HG03460 (cell line): Measurements from ENCODE around the gene FRMD3.

ENCODE experiments used
- ATAC-seq: cut with Tn5 transposase; IDR thresholded peaks from one replicate; pipeline ENCODE4 v1.9.1; 2021; ENCODE audit not compliant: unreplicated experiment

Gene FRMD3

DNA sequence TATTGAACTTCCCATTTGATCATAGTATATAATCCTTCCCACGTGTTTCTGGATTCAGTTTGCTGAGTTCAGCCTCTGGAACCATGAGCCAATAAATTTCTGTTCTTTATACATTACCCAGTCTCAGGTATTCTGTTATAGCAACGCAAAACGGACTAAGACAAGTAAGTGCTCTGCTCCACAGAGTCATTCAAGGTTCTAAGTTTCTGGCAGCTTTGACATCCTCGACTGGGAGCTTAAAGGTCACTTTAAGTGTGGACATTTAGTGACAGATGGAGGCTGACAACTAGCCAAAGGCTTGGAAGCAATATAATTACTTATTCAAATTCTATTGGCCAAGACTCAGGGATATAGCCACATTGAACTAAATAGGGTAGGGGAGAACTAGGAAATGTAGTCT is 297.5 kb downstream of the FRMD3 start:
- ATAC-seq: no peak

DNA sequence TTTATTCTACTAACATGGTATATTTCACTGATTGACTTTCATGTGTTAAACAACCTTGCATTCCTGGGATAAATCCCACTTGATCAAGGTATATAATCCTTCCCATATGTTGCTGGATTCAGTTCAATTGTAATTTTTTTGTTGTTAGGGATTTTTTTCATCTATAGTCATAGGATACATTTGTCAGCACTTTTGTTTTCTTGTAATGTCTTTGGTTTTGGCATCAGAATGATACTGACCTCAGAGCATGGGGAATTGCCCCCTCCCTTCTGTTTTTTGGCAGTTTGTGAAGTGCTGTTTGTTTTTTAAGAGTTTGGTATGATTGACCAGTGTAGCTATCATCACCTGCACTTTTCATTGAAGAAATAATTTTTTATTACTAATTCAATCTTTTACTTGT is 298.5 kb downstream of the FRMD3 start:
- no peak for ATAC-seq

DNA sequence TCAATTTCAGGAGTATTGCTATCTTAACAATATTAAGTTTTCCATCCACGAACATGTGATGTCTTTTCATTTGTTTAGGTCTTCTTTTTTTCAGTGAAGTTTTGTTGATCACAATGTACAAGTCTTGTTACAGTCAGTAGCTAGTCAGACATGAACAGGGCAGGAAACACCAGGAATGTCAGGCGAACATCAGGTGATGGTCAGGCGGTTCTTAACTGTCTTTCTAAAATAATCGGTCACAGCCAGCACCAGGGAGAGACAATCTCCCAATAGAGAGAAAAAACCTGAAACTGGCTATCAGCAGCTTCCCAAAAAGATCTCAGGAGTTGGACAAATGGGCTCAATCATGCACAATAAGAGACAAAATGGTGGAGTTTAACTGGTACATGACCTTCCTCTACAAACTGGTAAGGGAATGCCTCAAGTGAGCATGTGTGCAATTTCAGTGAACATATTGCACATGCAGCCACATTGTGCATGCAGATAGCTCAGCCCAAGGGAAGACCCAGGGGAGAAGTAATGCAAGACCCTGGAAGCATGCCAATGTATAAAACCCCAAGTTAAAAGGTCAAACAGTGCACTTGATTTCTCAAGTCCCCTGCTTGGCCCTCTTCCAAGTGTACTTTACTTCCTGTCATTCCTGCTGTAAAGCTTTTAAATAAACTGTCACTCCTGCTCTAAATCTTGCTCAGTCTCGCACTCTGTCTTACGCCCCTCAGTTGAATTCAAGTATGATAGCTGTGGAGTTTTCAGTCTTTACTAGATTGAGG is 299.1 kb downstream of the FRMD3 start:
- ATAC-seq: no peak

DNA sequence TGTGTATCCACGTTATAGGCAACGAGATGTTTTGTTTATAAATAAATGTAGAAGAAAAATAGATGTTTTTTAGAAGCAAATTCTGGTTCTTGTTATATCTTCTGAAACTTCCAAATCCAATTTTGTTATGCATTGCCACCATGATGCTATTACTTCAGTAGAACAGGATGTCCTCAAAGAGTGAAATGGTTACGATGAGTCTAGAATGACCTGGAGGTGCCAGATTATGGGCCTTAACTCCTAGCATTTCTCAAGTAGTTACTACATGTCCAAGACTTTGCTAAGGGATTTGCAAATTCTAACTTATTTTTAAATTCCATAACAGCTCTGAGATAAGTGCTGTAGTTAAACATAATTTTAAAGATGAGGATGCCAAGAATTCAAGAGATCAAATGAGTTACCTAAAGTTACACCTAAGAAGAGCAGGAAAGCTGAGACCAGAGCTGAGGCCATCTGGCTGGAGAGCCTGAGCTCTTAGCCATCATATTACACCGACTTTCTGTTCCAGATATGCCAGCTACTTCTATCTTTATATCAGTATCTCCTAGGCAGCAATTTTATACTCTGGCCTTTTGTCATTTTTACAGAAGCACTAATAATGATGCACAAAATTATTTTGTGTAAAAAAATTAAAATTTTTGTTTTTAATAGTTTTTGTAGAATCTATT is 302.0 kb downstream of the FRMD3 start:
- ATAC-seq: no peak

DNA sequence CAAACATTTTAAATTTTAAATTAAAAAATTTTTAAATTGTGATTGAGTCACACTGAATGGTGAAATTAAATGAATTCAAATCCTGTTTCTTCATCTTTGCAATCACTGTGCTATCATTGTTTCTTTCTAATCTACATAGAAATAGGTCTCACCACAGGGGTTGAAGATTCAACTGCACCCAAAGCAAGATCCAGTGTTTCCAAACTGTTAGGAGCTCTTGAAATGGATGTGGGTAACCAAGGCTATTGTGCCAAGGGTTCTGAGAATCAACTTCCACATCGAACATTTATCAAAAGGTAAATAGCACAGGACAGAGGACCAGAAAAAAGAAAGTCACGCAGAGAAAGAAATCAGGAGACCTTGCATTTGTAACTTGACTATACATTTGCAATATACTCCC is 302.7 kb downstream of the FRMD3 start:
- ATAC-seq: no peak

DNA sequence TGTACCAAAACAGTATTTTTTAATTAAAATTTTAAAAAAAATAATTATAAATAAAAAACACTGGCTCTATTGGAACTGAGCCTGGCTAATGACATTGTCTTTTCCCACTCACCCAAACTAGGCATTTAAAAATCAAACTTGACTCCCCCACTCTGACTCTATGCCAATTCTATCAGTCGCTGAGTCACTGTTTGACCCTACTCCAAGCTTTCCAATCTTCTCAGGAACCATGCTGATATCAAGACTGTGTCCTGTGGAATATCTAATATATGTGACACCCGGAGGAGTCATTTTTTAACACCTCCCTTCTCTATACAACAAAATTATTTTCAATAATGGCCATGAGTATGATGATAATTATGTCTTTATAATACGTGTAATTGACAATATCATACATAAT is 303.7 kb downstream of the FRMD3 start:
- ATAC-seq: no peak

DNA sequence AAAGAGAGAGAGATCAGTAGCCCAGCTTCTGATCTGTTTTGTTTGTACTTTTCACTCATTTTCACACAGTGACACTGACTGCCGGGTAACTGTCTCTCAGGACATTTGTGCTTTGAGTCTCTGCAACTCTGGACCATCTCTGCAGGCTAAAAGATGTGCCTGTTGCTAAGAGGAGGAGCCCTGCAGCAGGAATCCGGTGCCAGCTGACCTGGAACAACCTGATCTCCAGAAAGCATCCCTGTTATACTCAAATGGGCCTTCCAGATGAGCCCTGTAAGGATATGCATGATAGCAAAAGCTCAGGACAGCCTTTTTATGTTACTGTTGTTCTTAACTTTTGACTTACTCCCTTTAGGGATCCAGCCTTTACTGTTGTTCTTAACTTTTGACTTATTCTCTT is 304.6 kb downstream of the FRMD3 start:
- no peak for ATAC-seq

DNA sequence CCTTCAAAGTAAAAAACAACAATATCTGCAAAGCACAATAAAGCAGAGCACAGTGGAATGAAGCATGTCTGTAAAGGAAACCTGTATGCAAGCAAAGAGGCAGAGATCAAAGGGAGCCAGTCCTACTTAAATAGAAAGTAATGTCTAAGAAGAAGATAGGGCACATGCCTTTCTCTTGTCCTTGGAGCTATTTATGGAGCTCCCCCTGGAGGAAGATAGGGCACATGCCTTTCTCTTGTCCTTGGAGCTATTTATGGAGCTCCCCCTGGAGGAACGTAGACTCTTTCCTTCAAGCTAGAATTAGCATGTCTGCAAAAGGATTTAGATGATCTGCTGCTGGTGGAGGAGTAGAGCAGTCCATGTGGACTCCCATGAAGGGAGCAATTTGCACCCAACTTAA is 307.2 kb downstream of the FRMD3 start:
- ATAC-seq: no peak

DNA sequence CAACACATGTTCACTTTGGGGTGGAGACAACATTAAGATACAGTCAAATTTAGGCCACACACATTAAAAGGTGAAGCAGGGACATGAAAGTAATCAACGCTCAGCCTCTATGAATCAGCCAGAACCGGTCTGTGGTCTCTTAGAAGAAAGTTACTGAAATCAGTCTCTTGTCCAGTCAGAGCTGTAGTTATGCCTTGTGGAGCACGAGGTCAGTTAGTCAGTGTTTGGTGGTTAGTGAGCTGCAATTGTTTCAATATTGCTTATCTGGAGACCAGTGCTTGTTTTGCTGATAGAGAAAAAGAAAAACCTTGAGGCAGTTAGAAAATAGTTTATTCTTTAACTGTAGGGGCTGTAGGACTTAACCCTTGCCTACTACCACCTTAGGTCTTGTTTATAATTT is 317.5 kb downstream of the FRMD3 start:
- peak; percentile 86 for ATAC-seq

DNA sequence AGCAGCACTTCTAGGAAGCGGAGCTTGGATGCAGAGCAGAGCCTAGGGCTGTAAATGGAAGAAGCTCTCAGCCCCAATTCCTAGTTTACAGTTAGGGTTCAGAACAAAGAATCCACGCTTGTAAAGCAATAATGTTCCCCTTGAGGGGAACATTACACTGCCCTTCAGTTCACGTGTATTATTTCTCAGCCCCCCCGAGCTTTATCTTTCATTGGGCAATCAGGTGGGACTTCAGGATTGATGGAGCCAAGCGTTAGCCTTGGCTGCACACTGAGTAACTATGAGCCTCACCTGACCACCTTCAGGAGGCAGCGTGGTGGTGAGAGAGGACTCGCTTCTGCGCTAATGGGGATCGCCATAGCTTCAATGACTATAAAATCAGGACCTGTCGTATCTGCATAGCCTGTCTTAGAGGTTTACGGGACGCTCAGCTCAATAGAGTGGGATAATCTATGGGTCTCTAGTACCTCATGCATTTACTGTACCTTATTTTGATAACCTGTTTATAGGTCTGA is 318.2 kb downstream of the FRMD3 start:
- ATAC-seq: no peak

DNA sequence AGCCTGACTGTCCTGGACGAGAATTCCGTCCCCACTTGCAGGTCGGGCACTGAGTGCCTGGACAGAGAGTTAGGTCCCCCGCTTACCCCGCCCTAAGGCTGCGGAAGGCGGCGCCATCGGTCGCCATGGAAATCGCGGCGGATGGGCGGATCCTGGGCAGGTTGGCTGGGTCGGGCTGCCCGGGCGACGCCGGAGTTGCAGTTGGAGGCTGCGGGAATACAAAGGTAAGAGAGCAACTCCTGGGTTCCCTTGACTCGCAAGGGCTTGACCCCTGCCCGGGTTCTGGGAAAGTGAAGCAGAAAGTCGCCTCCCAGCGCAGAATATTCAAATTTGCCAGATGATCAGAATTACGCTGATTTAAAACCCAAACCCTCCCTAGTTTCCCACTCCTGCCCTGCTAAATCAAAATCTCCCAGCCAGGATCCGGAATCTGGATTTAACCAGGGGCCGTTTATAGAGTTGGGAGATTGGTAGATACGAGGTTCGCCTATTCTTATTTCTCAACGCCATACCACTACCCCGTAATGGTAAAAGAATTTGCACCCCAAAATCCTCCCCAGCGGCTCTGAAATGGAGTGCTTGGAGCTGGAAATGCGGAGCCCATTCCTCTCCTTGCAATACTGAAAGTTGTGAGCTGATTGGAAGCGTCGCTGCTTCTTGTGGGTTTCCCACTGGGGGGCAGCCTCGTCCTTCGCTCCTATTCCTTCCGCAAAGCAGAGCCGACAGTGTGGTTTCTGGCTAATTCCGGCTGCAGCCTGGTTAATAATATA is 318.9 kb downstream of the FRMD3 start:
- ATAC-seq: peak; percentile 51

DNA sequence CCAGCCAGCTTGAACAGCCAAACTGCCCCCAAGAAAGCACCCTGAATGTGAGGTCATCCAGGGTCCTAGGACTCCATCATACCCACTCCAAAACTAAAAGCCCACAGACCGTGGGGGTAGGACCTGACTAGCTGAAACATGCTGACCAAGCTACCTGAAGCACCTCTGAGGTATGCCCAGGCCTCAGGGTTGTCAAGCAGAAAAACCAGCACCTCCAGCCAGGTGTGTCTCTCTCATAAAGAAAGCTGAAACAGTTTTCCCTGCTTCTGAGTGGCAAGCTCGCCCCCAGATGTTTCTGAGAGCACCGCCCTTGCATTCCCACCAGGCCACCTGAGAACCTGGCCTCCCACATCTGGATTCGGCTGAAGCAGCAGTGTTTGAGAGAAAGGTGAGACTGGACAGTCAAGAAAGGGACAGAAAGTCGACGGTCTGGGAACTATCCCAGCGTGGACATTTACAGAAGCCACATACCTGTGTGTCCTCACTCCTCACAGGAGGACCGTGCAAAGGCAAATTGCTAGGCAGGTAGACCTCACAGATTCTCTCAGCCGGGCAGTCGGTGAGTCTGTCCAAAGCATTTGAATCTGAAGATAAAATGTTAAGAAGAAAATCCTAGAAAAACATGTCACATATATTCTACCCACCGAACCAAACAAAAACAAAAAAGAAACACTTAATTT is 319.6 kb downstream of the FRMD3 start:
- ATAC-seq: no peak

DNA sequence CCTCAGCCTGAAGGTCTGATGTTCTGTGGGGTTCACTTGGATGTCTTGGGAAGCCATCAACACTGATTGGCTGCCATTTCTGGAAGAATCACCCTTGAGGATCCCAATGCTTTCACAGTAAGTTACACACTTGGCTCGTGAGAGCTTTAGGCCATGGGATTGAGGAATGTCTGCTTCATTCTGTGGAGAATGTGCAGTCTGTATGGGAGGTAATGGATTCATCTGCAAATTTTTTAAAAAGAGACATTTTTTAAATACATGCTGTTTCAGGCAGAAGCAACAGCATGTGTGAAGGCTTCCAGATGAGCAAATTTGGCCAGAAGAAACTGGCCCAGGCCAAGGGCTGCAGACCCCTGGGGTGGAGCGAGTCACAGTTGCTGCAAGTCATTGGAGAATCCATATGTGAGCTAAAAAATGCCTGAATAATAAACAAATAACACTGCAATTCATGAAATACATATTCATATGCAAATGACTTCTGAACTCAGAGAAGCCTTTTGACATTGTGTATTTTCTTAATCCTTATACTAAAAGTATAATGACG is 328.9 kb downstream of the FRMD3 start:
- ATAC-seq: no peak

DNA sequence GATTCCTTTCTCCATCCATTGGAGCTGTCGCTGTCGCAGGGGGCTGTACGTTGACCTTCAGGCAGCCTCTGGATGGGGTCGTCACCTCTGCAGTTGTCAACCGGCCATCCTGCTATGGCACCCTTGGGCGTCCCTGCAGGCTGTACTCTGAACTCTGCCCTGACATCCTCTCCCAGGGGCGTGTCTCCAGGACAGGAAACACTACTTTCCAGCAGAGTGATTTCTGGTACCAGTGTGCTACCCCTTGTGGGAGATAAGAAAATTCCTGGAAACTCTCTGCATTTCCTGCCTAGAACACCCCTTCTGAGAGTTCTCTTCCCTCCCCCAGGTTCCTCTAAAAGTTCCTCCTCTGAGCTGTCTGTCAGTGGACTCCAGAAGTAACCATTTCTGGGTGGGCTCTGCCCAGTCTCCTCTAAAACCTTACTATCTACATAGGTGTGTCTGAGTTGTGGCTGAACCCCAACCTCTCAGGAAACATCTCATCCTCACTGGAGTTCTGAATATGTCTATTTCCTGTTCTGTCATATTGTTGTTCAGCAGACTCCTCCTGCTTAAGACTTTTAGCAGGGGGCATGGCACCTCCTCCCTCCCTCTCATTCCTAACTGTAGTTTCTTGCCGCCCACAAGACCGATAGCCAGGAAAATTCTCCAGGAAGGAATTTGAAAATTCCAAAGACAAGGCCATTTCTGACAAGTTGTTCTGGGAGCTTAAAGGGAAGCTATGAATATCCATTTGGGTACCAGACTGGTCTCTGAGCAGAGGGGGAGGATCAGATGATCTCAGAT is 329.9 kb downstream of the FRMD3 start:
- ATAC-seq: no peak

DNA sequence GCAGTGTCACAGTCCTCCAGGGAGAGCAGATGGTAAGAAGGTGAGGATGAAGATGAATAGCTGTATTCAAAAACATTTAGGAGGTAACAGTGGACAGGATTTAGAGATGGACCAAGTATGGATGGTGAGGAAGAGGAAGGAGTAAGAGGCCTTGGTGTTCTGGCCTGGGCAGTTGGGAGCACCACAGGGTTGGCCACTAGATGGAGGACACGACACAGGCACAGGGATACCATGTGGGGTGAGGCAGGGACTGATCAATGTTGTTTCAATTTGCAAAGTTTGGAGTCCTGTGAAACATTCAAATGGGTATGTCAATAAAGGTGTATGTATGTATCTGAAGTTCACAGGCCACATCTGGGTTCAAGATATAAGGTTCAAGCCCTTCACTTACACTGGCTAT is 334.2 kb downstream of the FRMD3 start:
- no peak for ATAC-seq

DNA sequence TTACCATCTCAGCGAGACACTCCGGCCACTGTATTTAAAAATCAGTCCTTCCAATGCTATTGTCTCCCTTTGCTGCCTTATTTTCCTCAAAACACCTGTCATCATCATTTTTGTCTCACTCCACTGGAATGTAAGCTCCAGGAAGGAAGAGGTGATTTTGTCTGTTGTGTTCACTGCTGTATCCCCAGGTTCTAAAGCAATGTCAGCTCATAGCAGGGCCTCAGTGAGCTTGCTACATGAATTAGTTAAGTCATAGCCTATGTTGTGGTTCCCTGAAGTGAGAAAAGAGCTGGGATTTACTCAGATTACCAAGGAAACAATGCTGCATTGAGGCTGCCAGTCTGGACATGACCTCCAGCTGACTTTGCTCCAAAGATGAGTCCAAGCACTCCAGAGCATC is 337.7 kb downstream of the FRMD3 start:
- ATAC-seq: no peak

DNA sequence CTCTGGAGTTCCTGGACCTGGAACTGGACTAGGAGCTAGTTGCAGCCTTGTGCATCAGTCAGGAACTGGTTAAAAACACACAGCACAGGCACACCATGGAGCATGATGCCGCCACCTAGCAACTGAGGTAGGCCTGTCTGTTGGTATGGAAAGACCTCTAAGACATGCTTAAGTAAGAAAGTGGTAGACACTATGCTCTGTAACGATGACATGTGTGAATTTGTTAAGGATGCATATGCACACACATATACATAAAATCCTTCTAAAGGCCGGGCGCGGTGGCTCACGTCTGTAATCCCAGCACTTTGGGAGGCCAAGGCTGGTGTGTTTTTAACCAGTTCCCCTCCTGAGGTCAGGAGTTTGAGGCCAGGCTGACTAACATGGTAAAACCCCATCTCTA is 338.4 kb downstream of the FRMD3 start:
- ATAC-seq: no peak

DNA sequence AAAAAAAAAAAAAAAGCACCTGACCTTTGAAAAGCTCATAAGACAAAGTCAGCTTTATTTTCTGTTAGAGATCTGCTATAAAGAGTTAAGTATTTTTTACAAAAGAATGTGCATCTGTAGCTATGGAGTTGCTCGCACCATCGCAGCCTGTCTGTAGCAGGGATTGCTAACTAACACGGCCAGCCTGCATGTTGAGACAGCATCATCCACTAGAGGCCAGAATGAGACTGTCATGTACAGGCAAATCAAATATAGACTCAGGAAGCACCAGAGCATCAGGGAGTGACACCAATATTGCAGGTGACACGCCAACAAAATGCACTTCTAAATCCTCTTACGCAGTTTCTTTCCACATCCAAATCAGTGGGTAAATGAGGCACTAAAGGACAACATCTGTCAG is 339.0 kb downstream of the FRMD3 start:
- ATAC-seq: peak; percentile 76

DNA sequence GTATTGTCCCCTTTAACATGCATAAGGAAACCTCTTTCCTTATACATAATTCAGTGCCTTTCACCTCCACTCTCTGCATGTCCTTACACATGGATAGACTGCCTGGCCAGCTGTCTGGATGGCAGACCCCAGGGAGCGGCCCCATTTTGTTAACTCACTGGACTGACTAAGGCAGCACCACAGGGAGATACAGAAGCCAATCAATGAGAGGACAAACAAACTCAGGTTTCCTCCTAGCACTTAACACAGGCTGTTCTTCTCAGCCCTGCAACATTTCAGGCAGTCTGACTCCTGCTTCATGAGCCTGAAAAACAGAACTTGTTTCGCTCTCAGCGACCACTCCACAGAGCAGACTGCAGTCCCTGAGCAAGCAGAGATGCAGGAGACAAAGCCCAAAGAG is 339.8 kb downstream of the FRMD3 start:
- no peak for ATAC-seq

DNA sequence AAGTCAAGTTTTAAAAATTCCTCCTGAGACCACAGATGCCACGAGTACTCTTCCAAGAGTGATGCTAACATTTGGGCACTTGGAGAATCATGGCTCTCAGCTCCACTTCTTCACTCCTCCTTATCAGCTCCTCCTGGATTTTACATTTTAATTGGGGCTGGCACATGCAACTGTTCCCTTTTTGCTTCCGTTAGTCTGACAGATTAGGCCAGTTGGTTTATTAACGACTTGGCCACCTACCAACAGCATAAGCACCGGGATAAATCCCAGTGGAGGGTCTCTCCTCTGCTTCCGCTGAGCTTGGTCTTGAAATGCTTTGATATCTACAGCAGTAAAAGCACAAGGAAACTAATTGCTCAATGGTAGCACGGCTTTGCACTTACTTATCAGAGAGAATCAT is 340.6 kb downstream of the FRMD3 start:
- no peak for ATAC-seq
